Lower leg skin (tissue), 3 donors: ENCODE measurements around the gene KLRC1.
"Not testable (repeated sequence)": the region's sequence is repeated elsewhere in the genome, so short reads cannot be mapped to it uniquely, and the experiment has no call there.

Experiments
- CTCF ChIP-seq, 3 donors: fragments of 450-650 bp; IDR thresholded peaks; one replicate each; pipeline ENCODE4 v1.5.1; 2016; ENCODE audit warnings: antibody characterized with exemption in 3 of 3, mild to moderate bottlenecking in 3 of 3, moderate library complexity in 2 of 3
- POLR2A ChIP-seq, 2 donors: fragments of 450-650 bp; IDR thresholded peaks; one replicate each; pipeline ENCODE4 v1.6.1; 2016 to 2017; ENCODE audit warnings: antibody characterized with exemption in 2 of 2, mild to moderate bottlenecking in 1 of 2, moderate library complexity in 1 of 2

- TF ChIP-seq CTCF, POLR2A (IDR thresholded peaks at IDR 0.05): not testable (repeated sequence)
Measured at GRCh38 chr12:10481901-10482300, 28.7 kb upstream of the KLRC1 start.
